Cerebellar cortex (tissue), 1 donor: Measurements from ENCODE around the gene ADNP.
A peak's percentile ranks its signal among the peaks of the same experiment; 100 is the strongest.

Source experiments
- DNase-seq: peaks from one replicate; pipeline ENCODE4 v3.0.0-alpha.2; 2015; ENCODE audit warnings: low spot score

Gene ADNP

GRCh38 chr20:50932691-50933280 lies 1.5 kb upstream of the ADNP start:
- no peak for DNase-seq

- peak; percentile 50 for DNase-seq
These were observed 814 bp upstream of the ADNP start for GRCh38 chr20:50932016-50932485.

DNA sequence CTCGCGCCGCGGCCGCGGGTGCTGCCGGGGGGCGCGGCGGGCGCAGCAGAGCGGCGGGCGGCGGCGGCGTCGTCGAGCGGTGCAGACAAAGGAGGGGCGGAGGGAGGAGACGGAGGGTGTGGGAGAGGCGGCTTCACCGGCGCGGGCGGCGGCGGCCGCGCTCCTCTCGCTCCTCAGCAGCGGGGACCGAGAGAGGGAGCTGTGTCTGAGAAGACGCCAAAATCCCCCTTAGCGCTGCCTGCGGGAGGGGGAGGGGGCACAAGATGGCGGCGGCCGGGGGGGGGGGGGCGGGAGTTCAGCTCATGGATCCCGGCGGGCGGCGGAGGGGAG lies 296 bp downstream of the ADNP start:
- DNase-seq = no peak

DNA sequence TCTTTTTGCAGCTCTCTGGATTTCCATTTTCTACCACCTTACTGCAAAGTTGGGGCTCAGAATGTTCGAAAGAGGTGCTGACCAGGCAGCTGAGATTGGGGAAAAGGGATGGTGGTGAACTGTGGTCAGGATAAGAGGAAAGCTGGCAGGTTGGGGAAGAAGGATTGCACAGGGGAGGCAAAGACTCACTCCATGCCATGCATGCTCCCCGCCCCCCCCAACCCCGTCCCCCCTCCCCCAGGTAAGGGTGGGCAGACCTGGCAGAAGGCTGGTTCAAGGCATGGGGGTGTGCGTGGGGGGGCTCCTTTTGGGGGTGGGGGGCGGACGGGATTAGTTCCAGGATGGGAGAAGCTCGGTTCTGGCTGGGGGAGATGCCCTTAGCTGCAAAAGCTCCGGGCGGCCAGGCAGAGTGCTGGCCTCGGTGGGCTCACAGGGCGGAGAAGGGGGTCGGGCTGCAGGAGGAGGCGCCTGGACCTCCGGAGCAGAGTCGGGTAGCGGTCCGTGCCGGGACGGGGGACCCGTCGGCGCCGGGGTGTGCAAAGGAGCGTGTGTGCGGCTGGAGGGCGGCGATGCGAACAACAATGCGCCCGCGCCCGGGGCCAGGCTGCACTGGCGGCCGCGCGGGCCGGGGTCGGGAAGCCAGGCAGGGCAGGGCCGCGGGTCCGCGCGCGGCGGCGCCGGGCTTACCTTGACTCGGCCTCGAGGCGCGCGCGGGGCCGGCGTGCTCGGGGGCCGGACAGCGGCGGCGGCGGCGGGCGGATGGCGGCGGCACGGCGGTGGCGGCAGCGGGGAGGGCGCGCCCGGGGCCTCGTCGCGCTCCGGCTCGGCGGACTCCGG lies 880 bp downstream of the ADNP start:
- DNase-seq = no peak

DNA sequence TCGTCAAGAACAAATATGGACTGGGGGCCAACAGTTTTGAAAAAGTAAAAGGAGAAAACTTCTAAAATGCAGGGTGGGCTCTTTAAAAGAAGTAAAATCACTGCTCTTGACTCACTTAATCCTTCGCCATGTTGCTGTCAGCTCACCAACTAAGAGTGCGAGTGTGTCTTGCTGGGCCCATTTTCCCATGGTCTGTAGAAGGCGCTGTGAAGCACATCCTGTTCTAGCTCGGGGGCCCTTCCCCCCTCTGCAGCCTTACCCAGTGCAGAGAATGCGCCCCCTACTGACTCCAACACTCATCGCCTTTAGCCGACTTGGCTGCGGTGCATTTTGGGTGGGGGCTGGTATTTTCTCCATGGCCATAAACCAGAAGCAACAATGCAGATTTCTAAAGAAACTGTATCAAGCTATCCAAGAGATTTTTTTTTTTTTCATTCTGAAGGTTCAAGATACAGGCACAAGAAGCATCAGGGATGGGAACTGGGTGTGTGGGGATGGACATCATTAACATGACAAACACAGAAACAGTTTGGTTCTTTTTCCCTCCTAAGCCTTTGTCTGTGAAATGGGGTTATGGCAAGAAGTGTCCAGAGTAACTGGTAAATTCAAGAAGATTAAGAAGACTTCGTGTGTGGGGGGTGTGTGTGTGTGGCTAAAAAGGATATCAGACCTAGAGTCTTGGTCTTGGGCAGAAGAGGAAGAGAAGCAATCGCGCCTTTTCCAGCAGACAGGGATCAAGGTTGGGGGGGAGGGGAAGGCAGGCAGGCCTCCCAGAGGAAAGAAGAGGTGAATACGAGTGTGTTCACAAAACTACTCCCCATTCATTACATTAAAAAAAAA lies 1.7 kb downstream of the ADNP start:
- DNase-seq = peak; percentile 94

GRCh38 chr20:50928469-50928868 lies 2.8 kb downstream of the ADNP start:
- no peak for DNase-seq

GRCh38 chr20:50926530-50926929 lies 4.7 kb downstream of the ADNP start:
- no peak for DNase-seq

DNA sequence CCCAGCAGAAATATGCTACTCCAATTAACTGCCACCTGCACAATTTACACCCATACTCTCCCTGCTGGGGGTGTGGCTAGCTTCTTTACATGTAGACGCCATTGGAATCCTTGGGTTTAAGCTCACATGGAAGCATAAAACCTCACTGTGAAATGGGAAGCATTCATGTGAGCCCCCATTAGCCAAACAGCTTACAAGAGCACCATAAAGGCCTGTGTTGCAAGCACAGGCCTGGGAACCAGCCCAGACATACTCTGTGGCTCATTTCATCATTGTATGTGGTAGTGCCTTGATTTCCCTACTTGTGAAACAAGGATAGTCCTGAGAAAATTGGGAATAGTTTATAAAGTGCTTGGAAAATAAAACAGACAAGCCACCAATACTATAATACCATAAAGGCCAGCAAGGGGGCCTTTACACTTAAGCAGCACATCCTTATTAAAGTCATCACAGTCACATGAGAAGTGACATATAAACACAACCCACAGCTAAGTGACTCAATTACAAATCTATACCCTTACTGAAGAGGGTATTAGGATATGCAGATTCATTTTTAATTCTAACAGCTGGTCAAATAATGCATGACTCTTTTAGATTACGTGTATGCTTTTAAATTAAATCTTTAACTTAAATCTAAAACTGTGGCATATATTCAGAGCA lies 6.8 kb downstream of the ADNP start:
- DNase-seq = no peak

- DNase-seq = no peak
These were observed 9.3 kb downstream of the ADNP start for GRCh38 chr20:50921803-50922501.

DNA sequence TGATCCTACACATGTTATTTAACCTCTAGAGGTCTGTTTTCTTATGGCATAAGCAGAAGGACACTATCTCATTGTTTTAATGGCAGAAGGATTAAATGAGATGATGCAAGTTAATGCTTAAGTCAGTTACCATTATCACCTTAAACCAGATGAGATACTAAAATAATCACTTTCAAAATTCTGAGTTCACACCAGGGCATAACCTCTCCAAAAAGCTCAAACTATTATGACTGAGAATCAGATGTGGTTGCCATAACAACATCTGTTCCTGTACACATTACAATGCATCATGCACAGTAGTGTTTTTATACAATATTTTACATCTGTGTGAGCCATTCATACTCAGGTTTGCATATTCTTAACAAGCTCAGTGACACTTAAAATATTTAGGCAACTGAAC lies 10.2 kb downstream of the ADNP start:
- no peak for DNase-seq

DNA sequence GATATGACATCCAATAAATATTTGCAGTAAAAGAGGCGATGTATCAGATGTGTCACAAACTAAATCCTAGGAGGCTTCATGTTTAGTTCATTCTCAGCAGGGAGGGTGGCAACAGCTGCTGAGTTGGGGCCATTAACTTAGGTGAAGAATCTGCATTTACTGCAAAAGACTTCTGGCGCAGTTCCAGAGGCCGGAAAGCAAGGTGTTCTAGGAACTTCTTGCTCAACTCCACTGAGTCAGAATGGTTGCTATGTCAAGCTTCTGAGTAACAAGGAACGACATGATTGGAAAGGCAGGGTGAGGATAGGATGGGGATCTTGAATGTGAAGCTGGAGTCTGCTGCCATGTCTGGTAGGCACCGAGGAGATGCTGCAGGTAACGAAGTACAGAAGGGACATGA lies 11.7 kb downstream of the ADNP start:
- DNase-seq = no peak

GRCh38 chr20:50918403-50918802 lies 12.8 kb downstream of the ADNP start:
- no peak for DNase-seq

GRCh38 chr20:50916934-50917333 lies 14.3 kb downstream of the ADNP start:
- no peak for DNase-seq

DNA sequence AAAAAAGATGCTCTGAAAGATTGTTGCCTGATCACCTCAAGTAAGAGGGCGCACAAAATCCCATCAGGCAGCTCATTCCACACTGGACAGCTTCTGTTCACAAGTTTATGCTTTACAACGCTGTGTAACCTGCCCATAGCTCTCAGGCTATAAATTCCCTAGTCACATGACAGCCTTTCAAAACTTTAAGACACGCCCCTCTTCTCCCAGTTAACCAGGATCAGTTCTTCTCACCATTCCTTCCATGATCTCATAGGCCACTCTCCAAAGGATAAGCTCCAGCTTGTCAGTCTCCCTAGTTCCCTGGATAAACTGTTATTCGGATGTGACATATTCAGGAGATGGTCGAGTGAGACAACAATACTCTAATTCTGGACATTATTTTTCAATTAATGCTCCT lies 15.0 kb downstream of the ADNP start:
- DNase-seq = no peak

- no peak for DNase-seq
These were observed 15.8 kb downstream of the ADNP start for GRCh38 chr20:50915424-50915823.

DNA sequence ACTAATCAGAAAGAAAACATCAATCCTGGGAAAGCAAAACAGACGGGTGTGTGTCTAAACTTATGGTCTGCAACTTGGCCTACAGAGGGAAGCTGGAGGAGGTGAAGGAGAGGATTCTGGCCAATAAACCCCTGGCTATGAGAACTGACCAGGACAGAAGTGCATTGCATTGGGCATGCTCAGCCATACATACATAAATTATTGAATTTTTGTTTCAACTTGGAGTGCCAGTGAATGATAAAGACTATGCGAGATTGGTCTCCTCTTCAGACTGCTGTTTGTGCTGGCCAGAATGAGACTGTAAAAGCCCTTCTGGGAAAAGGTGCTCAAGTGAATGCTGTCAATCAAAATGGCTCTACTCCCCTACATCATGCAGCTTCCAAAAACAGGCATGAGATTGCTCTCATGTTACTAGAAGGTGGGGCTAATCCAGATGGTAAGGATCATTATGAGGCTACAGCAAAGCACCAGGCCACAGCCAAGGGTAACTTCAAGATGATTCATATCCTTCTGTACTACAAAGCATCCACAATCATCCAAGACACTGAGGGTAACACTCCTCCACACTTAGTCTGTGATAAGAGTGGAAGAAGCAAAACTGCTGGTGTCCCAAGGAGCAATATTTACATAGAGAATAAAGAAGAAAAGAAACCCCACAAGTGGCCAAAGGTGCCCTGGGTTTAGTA lies 17.4 kb downstream of the ADNP start:
- no peak for DNase-seq

- no peak for DNase-seq
These were observed 19.5 kb downstream of the ADNP start for GRCh38 chr20:50911716-50912115.

GRCh38 chr20:50911030-50911429 lies 20.2 kb downstream of the ADNP start:
- DNase-seq = no peak

- DNase-seq = no peak
These were observed 21.8 kb downstream of the ADNP start for GRCh38 chr20:50909413-50909812.

GRCh38 chr20:50904067-50904570 lies 27.1 kb downstream of the ADNP start:
- peak; percentile 32 for DNase-seq
